AG04450 (cell line): ENCODE results near the gene NLN. TPM values are rescaled to one million over a fixed set of nuclear protein-coding genes. Genes with fewer than 3 reads are reported as not detected.
A peak's percentile ranks its signal among the peaks of the same experiment; 100 is the strongest.

Source experiments
- CTCF ChIA-PET: fragments of 300-600, 350-600 bp; formaldehyde crosslinking; extraction: SDS; loops from one replicate; lab custom pipeline; 2022; ENCODE audit warnings: antibody characterized with exemption, inconsistent platforms; lab: Charles Lee
- POLR2A ChIA-PET: fragments of 350-600 bp; formaldehyde crosslinking; extraction: SDS; loops from one replicate; lab custom pipeline; 2021; ENCODE audit warnings: antibody characterized with exemption, inconsistent platforms; lab: Yijun Ruan, JAX
- DNase-seq: peaks from one replicate; pipeline ENCODE4 v3.0.0-alpha.2; 2011; ENCODE audit warnings: low read depth, low spot score
- H3K27ac ChIP-seq: one replicate; pipeline ENCODE4 v1.5.1; 2012; ENCODE audit warnings: low read depth, low read length, control low read depth
- H3K27me3 ChIP-seq: one replicate; pipeline ENCODE4 v1.6.0; 2012; ENCODE audit warnings: low read length; ENCODE audit not compliant: control insufficient read depth, insufficient read depth
- H3K4me3 ChIP-seq: 2 replicates; pipeline ENCODE4 v1.5.1; 2011; ENCODE audit warnings: mild to moderate bottlenecking, low read depth, low read length, control low read depth
- H3K9me3 ChIP-seq: 2 replicates; pipeline ENCODE4 v1.5.1; 2012; ENCODE audit warnings: low read length; ENCODE audit not compliant: control insufficient read depth, insufficient read depth
- polyA plus RNA-seq: library from polyadenylated mRNA; depleted of rRNA; stranded (reverse); fragments of >200 nt; gene quantifications from 2 replicates; pipeline ENCODE4 v1.2.3, GENCODE V29; 2011
- TF ChIP-seq, protein P1 (sequence below): IDR thresholded peaks from 2 replicates; pipeline ENCODE4 v1.5.1; 2011; ENCODE audit warnings: low read depth, low read length, control low read depth, inconsistent platforms

The NLN gene
- polyA plus RNA-seq, 1 experiment: 28.8 TPM

DNA sequence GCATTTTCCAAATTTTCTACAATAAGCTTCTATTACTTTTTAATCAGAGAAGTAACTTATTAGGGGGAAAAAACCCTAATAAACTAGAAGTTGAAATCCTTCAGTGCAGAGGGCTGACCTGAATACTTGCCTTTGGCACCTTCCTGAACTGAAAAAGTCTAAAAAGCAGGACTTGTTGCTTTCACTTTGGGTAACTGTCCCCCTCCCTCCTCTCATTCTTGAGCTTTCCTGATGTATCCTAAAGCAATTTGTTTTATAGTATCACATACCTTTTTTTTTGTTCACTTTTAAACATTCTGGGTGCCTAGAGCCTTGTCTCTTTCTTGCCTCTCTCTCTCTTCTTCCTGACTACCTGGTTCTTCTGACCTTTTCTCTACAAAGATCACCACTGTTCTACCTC lies 140.4 kb downstream of the NLN start:
- no peak overlapping the region for H3K4me3 ChIP-seq
- no peaks in the 10 kb centered on the region for H3K27me3 ChIP-seq
- no peak for DNase-seq
- ChIA-PET POLR2A (interaction anchor here (0.7 kb wide), 2 partner anchors 194 to 195 kb away, joined by 5 to 8 read pairs; no protein-coding TSS in a partner anchor), CTCF (interaction anchor here (0.6 to 0.7 kb wide), 2 partner anchors 119 to 178 kb away, joined by 3 to 4 read pairs; no protein-coding TSS in a partner anchor)
- TF ChIP-seq, protein P1, sequence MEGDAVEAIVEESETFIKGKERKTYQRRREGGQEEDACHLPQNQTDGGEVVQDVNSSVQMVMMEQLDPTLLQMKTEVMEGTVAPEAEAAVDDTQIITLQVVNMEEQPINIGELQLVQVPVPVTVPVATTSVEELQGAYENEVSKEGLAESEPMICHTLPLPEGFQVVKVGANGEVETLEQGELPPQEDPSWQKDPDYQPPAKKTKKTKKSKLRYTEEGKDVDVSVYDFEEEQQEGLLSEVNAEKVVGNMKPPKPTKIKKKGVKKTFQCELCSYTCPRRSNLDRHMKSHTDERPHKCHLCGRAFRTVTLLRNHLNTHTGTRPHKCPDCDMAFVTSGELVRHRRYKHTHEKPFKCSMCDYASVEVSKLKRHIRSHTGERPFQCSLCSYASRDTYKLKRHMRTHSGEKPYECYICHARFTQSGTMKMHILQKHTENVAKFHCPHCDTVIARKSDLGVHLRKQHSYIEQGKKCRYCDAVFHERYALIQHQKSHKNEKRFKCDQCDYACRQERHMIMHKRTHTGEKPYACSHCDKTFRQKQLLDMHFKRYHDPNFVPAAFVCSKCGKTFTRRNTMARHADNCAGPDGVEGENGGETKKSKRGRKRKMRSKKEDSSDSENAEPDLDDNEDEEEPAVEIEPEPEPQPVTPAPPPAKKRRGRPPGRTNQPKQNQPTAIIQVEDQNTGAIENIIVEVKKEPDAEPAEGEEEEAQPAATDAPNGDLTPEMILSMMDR: no peak
- H3K27ac ChIP-seq: peak overlapping the region; percentile 82
- no peaks in the 10 kb centered on the region; the same call in 1 of the 2 replicates for H3K9me3 ChIP-seq

DNA sequence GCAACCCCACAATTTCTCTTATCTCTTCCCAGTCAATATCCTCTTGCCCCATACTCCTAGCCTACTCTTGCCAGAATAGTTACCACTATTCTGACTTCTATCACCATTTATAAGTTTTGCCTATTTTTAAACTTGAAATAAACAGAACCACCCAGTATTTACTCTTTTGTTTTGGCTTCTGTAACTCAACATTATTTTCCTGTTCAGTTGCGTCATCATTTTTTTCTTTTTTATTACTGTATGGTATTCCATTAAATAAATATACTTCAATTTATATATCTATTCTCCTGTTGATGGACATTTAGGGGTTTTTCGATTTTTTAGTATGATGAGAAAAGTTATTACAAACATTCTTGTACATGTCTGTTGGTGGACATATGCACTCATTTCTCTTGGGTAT lies 141.7 kb downstream of the NLN start:
- ChIA-PET CTCF (no interaction called here), POLR2A (no interaction called here)

GRCh38 chr5:65866837-65867521 lies 145.0 kb downstream of the NLN start:
- Histone ChIP-seq H3K9me3 (no peaks in the 10 kb centered on the region; the same call in 1 of the 2 replicates), H3K4me3 (no peak overlapping the region), H3K27me3 (no peaks in the 10 kb centered on the region), H3K27ac (no peak overlapping the region)
- TF ChIP-seq, protein P1: no peak
- POLR2A ChIA-PET: no interaction called here
- CTCF ChIA-PET: no interaction called here
- no peak for DNase-seq

More for the DNA sequence above, 141.7 kb downstream of the NLN start:
- H3K27ac ChIP-seq: no peak overlapping the region
- TF ChIP-seq, protein P1: no peak
- H3K4me3 ChIP-seq: no peak overlapping the region
- H3K9me3 ChIP-seq: no peaks in the 10 kb centered on the region; the same call in 1 of the 2 replicates
- DNase-seq: no peak
- no peaks in the 10 kb centered on the region for H3K27me3 ChIP-seq

- no peak for DNase-seq
- Histone ChIP-seq H3K27me3 (no peaks in the 10 kb centered on the region), H3K4me3 (no peak overlapping the region), H3K9me3 (no peaks in the 10 kb centered on the region; the same call in 1 of the 2 replicates), H3K27ac (no peak overlapping the region)
- TF ChIP-seq, protein P1: no peak
- ChIA-PET CTCF (no interaction called here), POLR2A (interaction anchor here (0.5 to 0.8 kb wide), 4 partner anchors 13 to 145 kb away, joined by 3 to 5 read pairs (median 3); partner anchors contain the start of gene NLN)
Measured at GRCh38 chr5:65867542-65868195, 145.7 kb downstream of the NLN start.

DNA sequence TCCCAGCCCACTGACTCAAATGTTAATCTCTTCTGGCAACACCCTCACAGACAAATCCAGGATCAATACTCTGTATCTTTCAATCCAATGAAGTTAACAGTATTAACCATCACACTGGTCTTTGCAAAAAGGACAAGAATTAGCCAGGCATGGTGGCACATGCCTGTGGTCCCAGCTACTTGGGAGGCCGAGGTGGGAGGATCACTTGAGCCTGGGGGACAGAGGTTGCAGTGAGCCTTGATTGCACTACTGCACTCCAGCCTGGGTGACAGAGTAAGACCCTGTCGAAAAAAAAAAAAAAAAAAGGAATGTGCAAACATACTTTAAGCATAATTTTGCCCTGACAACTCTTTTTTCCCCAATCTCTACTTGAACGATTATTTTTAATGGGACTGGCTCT lies 146.5 kb downstream of the NLN start:
- ChIA-PET POLR2A (interaction anchor here (0.6 to 0.8 kb wide), 3 partner anchors 14 to 146 kb away, joined by 3 to 5 read pairs (median 3); partner anchors contain the start of gene NLN), CTCF (no interaction called here)

More for the DNA sequence above, 146.5 kb downstream of the NLN start:
- no peaks in the 10 kb centered on the region; the same call in 1 of the 2 replicates for H3K9me3 ChIP-seq
- TF ChIP-seq, protein P1: no peak
- no peak overlapping the region for H3K27ac ChIP-seq
- no peak for DNase-seq
- H3K4me3 ChIP-seq: no peak overlapping the region
- H3K27me3 ChIP-seq: no peaks in the 10 kb centered on the region
